ENCODE results near the gene BLOC1S5. TPM values are rescaled to one million over a fixed set of nuclear protein-coding genes. Genes with fewer than 3 reads are reported as not detected.

BLOC1S5 gene
- total and polyA plus RNA-seq, 9 of the 15 experiments (the other 6 are each of a cell fraction or from before 2014, with no cell fraction given), result 8.5 to 41.0 (median 27.7) TPM

- peak; percentile 82 to 96 (median 95) for TF ChIP-seq YY1 (IDR thresholded peaks at IDR 0.05; ENCODE audit: borderline replicate concordance in 1 of 3, control insufficient read depth in 1 of 3, extremely low read depth in 1 of 3, insufficient read depth in 3 of 3, insufficient read length in 1 of 3, insufficient replicate concordance in 2 of 3, low read depth in 1 of 3, low read length in 2 of 3)
- TF ChIP-seq POLR3G (IDR thresholded peaks at IDR 0.05; ENCODE audit: extremely low read depth, insufficient read length, insufficient replicate concordance), result no peak
- TF ChIP-seq MBD2 (IDR thresholded peaks at IDR 0.05; ENCODE audit: borderline replicate concordance, low read depth), result peak; percentile 97
- TF ChIP-seq, protein P1, sequence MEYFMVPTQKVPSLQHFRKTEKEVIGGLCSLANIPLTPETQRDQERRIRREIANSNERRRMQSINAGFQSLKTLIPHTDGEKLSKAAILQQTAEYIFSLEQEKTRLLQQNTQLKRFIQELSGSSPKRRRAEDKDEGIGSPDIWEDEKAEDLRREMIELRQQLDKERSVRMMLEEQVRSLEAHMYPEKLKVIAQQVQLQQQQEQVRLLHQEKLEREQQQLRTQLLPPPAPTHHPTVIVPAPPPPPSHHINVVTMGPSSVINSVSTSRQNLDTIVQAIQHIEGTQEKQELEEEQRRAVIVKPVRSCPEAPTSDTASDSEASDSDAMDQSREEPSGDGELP (CRISPR knock-in tag; IDR thresholded peaks at IDR 0.05; ENCODE audit: borderline replicate concordance), result peak; percentile 69; the same call in 1 of the 2 replicates
- TF ChIP-seq, protein P2, sequence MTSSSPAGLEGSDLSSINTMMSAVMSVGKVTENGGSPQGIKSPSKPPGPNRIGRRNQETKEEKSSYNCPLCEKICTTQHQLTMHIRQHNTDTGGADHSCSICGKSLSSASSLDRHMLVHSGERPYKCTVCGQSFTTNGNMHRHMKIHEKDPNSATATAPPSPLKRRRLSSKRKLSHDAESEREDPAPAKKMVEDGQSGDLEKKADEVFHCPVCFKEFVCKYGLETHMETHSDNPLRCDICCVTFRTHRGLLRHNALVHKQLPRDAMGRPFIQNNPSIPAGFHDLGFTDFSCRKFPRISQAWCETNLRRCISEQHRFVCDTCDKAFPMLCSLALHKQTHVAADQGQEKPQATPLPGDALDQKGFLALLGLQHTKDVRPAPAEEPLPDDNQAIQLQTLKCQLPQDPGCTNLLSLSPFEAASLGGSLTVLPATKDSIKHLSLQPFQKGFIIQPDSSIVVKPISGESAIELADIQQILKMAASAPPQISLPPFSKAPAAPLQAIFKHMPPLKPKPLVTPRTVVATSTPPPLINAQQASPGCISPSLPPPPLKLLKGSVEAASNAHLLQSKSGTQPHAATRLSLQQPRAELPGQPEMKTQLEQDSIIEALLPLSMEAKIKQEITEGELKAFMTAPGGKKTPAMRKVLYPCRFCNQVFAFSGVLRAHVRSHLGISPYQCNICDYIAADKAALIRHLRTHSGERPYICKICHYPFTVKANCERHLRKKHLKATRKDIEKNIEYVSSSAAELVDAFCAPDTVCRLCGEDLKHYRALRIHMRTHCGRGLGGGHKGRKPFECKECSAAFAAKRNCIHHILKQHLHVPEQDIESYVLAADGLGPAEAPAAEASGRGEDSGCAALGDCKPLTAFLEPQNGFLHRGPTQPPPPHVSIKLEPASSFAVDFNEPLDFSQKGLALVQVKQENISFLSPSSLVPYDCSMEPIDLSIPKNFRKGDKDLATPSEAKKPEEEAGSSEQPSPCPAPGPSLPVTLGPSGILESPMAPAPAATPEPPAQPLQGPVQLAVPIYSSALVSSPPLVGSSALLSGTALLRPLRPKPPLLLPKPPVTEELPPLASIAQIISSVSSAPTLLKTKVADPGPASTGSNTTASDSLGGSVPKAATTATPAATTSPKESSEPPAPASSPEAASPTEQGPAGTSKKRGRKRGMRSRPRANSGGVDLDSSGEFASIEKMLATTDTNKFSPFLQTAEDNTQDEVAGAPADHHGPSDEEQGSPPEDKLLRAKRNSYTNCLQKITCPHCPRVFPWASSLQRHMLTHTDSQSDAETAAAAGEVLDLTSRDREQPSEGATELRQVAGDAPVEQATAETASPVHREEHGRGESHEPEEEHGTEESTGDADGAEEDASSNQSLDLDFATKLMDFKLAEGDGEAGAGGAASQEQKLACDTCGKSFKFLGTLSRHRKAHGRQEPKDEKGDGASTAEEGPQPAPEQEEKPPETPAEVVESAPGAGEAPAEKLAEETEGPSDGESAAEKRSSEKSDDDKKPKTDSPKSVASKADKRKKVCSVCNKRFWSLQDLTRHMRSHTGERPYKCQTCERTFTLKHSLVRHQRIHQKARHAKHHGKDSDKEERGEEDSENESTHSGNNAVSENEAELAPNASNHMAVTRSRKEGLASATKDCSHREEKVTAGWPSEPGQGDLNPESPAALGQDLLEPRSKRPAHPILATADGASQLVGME (CRISPR knock-in tag; IDR thresholded peaks at IDR 0.05), result peak; percentile 80
- no peak for TF ChIP-seq SMAD1 (IDR thresholded peaks at IDR 0.05; ENCODE audit: low read depth, low read length, partially characterized antibody)
- TF ChIP-seq ZNF3 (CRISPR knock-in tag; IDR thresholded peaks at IDR 0.05), result no peak
- TF ChIP-seq PHF21A (IDR thresholded peaks at IDR 0.05; ENCODE audit: borderline replicate concordance, low read depth), result no peak
- no peak for TF ChIP-seq SETDB1 (IDR thresholded peaks at IDR 0.05; ENCODE audit: low read length)
- no peak for TF ChIP-seq STAG1 (CRISPR knock-in tag; IDR thresholded peaks at IDR 0.05; ENCODE audit: borderline replicate concordance)
- no peak for TF ChIP-seq CREBBP (IDR thresholded peaks at IDR 0.05; ENCODE audit: low read depth, low read length)
- TF ChIP-seq, protein P3, sequence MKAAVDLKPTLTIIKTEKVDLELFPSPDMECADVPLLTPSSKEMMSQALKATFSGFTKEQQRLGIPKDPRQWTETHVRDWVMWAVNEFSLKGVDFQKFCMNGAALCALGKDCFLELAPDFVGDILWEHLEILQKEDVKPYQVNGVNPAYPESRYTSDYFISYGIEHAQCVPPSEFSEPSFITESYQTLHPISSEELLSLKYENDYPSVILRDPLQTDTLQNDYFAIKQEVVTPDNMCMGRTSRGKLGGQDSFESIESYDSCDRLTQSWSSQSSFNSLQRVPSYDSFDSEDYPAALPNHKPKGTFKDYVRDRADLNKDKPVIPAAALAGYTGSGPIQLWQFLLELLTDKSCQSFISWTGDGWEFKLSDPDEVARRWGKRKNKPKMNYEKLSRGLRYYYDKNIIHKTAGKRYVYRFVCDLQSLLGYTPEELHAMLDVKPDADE (conservative IDR thresholded peaks at IDR 0.05; ENCODE audit: control insufficient read depth, low read depth, low read length), result peak; percentile 83; the same call in 1 of the 2 replicates
- TF ChIP-seq SMAD4 (CRISPR knock-in tag; conservative IDR thresholded peaks at IDR 0.05), result peak; percentile 35; the same call in 1 of the 2 replicates
- no peak for TF ChIP-seq PHTF2 (CRISPR knock-in tag; IDR thresholded peaks at IDR 0.05)
- TF ChIP-seq TSC22D4 (tag; IDR thresholded peaks at IDR 0.05), result no peak
- TF ChIP-seq SP1 (CRISPR knock-in tag; IDR thresholded peaks at IDR 0.05), result peak; percentile 84
Observed at GRCh38 chr6:8102122-8102958, 38.2 kb upstream of the BLOC1S5 start, which contains the start of gene EEF1E1 (continued).
